Midbrain (tissue), 1 donor: ENCODE measurements around the gene BRCA2.

Experiments used
- DNase-seq: peaks from one replicate; lab custom pipeline; 2025; lab: John Stamatoyannopoulos, UW

BRCA2 gene, protein sequence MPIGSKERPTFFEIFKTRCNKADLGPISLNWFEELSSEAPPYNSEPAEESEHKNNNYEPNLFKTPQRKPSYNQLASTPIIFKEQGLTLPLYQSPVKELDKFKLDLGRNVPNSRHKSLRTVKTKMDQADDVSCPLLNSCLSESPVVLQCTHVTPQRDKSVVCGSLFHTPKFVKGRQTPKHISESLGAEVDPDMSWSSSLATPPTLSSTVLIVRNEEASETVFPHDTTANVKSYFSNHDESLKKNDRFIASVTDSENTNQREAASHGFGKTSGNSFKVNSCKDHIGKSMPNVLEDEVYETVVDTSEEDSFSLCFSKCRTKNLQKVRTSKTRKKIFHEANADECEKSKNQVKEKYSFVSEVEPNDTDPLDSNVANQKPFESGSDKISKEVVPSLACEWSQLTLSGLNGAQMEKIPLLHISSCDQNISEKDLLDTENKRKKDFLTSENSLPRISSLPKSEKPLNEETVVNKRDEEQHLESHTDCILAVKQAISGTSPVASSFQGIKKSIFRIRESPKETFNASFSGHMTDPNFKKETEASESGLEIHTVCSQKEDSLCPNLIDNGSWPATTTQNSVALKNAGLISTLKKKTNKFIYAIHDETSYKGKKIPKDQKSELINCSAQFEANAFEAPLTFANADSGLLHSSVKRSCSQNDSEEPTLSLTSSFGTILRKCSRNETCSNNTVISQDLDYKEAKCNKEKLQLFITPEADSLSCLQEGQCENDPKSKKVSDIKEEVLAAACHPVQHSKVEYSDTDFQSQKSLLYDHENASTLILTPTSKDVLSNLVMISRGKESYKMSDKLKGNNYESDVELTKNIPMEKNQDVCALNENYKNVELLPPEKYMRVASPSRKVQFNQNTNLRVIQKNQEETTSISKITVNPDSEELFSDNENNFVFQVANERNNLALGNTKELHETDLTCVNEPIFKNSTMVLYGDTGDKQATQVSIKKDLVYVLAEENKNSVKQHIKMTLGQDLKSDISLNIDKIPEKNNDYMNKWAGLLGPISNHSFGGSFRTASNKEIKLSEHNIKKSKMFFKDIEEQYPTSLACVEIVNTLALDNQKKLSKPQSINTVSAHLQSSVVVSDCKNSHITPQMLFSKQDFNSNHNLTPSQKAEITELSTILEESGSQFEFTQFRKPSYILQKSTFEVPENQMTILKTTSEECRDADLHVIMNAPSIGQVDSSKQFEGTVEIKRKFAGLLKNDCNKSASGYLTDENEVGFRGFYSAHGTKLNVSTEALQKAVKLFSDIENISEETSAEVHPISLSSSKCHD (N-terminal part only)

DNA sequence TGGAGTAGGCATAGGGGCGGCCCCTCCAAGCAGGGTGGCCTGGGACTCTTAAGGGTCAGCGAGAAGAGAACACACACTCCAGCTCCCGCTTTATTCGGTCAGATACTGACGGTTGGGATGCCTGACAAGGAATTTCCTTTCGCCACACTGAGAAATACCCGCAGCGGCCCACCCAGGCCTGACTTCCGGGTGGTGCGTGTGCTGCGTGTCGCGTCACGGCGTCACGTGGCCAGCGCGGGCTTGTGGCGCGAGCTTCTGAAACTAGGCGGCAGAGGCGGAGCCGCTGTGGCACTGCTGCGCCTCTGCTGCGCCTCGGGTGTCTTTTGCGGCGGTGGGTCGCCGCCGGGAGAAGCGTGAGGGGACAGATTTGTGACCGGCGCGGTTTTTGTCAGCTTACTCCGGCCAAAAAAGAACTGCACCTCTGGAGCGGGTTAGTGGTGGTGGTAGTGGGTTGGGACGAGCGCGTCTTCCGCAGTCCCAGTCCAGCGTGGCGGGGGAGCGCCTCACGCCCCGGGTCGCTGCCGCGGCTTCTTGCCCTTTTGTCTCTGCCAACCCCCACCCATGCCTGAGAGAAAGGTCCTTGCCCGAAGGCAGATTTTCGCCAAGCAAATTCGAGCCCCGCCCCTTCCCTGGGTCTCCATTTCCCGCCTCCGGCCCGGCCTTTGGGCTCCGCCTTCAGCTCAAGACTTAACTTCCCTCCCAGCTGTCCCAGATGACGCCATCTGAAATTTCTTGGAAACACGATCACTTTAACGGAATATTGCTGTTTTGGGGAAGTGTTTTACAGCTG lies at the start of gene BRCA2, which contains the start of gene ZAR1L:
BRCA2 (plus strand) TSS at position 271 of the 790 bp plus-strand sequence. CDS start 953 bp downstream, outside the sequence.
ZAR1L (minus strand) TSS at position 126 of the 790 bp plus-strand sequence. CDS start 3,438 bp downstream, outside the sequence.
- DNase-seq = peak; percentile 86

DNA sequence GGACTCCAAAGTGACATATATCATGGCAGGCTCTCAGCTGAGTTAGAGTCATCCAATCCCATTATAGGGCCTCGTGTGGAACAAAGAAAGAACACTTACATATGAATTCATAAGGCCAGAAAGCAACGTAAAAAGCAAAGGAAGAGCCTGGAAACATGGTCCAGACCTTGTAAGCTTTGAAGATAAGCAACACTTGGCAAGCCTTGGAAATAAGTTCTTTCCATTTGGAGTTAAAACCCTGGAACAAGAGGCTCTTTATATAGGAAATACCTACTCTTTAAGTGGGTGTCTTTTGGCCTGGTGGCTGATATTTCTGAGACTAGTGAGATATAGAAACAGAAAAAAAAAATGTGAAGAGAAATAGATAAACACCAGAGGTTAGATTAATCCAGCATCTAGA lies 49.6 kb upstream of the BRCA2 start:
- no peak for DNase-seq

DNA sequence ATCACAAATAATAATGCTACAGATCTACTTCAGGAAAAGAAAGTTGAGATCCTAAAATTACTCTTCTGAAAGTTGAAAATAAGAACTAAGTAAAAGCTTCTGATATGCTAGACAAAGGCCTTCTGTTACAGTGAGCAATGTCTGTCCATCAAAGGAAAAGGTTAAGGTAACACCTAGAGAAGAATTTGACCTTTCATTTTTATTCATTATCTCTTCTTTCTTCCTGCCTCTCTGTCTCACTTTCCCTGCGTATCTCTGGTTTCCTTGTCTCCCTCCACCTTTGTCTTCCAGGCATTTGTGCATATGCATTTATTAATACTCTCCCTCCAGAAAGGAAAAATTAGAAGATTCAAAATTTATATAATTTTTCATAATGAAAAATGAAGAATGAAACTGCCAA lies 49.2 kb upstream of the BRCA2 start:
- no peak for DNase-seq

DNA sequence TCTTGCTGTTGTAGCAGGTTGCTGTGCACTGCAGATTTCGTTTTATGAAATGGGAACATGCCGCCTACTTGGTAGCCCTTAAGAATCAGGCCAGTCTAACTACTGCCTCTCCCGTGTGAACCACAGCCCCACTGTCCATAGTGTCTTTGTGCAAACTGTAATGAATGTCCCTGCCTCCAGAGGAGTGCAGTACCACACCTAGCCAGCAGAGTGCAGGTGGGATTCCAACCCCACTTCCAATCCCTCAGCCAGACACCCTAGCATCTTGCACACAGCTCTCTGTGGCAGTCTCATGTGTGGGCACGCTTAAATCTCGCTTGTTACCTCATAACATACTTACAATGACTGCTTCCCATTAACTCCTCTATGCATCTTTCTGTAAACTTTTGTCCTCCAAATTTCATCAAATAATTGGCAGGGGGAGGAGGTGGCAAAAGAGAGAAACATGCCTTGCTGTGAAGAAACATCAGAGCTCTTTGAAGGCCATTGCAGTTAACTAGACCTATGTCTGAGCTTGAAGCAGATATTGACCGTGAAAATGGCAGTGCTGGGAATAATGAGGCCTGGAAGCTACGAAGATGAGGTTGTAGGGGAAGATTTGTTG lies 47.4 kb upstream of the BRCA2 start:
- DNase-seq = no peak

DNA sequence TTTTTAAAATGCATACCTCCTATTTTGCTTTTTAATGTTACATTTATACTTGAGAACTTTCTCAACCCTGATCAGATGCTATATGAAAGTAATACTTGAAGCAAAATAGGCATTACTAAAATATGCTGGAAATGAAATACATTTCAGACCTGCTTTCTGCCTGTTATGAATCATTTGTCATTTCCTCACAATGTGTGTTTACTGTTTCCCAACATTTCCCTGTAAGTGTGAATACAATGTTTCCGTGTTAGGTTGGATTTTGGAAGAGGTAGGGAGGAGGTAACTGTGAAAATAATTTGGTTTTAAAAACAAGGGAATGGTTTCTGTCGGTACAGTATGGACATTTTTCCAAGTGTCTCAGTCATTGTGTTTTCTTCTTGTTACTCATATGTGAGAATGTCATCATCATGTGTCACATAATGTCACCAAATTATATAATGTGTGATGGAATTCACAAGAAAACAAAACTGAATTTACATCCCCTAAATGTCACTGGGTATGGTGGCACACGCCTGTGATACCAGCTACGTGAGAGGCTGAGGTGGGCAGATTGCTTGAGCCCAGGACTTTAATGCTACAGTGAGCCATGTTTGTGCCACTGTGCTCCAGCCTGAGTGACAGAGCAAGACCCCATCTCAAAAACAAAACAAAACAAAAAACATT lies 43.2 kb upstream of the BRCA2 start:
- DNase-seq = no peak

DNA sequence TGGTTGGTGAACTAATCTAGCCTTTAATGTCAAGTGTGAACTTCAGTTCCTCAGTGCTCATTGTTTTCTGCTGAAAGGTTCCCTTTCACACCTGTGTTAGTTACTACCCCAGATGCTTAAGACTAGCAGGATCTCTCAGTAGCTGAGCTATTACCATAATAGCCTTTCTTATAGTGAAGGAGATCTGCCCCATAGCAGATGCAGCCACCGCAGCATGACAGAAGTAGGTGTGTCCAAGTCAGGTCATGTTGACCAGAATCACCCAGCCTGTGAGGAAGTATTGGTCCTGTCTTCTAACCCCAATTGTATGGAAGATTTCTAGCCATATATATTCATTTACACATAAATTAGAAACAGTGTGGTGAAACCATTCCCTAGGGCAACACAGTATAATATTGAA lies 37.5 kb upstream of the BRCA2 start:
- no peak for DNase-seq

DNA sequence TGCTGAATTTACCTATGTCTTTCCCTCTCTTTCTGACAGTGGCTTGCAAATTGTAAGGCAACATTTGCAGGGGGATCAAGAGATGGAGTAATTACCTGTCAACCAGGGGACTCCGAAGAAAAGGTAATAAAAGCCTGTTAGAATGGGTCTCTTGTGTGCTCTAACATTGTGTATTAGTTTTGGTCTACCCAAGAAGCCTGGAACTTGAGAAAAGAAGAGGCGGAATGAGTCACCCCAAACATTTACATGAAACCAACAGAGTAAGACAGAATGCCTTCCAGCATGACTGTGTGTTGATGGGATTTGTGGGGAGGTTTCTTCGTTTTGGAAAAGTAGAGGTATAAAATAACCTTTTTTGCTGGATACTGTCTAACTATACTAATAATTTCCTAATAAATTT lies 36.9 kb upstream of the BRCA2 start:
- DNase-seq = no peak

DNA sequence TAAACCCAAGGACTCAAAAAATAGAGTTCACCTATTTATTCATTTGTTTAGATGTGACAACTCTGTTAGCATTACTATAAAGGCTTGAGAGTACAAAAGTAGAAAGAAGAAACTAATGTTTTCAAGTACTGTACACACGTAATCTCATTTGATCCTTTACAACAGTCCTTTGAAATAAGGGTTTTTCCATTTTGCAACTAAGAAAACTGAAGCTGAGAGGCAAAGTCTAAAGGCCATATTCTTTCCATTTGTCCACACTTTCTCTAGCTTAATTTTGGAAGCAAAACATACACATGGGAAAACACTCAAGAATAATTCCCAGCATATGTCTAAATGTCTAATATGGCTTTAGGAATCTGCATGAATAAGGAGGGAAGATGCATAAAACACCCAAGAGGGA lies 34.2 kb upstream of the BRCA2 start:
- no peak for DNase-seq

DNA sequence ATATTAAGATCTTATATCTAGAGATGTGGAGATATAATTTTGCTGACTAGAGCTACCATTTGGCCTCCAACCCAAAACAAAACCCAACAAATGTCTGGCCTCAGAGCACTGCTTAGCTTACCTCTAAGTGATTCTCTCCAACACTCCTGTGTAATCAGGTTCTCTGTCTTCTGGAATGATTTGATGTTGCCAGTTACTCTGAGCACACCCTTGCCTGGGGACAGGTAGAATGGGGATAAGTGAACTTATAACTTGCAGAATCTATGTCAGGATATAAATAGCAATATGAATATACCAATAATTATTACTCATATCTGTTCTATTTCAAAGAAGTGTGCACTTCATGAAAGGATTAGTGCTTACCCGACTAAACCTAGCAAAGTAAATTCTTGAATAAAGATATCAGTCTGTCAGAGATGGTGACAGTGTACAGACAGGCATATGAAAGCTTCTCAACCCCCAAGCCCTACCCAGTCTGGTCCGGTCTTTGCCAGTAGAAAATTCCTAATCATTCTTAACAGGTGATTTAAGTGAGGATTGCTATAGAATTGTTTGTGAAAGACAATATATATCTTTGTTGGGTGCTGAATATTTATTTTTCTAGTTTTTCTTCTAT lies 33.1 kb upstream of the BRCA2 start:
- DNase-seq = no peak

DNA sequence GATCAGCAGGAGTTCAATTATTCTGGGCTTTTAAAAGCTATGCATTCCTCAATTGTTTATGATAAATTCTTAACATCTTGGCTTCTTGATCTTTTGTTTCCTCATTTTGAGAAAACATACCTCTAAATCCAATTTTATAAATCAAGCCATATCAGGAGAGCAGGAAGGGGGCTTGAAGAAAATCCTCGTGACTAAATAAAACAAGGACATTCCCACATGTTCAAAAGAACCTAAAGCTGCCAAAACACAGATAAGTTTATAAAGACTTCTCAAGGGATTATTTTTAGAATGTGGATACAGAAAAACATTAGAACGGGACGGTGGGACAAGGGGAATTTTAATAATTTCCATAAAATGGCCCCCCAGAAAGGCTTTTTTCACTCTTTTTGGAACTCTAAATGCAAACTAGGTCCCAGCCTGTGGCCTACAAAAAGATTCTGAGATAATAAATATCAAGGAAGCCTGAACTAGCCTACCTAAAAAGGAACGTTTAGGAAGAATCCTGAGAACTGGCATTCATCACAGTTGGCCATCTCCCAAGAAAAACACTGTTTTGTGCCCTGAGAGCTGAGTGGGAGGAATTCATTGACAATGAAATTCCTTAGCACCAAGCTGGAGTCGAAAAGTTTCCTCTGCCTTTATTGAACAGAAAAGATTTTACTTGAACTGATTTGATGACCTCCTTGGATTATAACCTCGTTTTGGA lies 30.2 kb upstream of the BRCA2 start:
- peak; percentile 1 for DNase-seq

DNA sequence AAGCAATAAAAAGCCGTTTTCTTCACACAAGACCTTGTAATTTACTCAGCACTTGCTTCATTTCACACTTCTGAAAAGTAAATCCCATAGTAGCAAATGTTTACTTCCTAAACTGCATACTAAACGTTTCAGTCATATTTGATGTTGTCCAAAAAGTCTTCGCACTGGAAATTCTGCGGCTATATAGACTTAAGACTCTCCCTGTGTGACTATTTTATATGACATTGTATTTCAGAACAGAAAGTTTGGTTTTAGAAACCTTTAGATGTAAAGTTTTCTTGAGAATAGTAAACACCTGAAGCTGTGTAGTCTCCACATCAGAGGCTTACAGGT lies 29.7 kb upstream of the BRCA2 start:
- no peak for DNase-seq

DNA sequence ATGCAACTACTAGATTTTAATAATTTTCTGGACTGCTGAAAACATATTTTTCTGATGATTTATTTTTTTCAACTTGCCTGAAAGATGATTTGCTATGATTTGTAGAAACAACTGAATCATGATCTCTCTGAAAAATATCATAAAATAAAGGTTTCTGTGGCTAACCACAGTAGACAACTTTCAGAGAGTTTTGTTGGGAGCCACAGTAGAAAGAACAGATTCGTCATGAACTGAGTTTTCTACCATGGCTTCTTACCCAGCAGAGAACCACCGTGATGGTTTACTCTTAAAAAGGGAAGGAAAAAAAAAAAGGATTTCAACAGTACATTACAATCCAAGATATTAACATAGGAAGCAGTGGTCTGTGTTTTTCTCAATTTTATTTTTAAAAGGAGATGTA lies 18.1 kb upstream of the BRCA2 start:
- no peak for DNase-seq

DNA sequence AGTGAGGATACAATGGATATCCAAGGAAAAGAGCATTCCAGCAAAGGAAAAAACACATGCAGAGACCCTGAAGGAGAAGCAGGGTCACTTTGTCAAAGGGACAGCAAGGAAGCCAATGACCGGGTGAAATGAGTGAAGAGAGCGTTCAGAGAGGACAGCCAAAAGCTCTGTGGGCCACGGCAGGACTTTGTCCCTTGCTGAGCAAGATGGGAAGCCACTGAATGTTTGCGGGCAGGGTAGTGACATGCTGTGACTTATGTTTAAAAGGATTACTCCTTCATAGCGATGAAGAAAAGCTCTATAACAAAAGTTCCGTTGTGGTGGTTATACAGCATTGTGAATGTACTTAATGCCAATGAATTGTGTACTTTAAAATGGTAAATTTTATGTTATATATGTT lies 16.6 kb upstream of the BRCA2 start:
- no peak for DNase-seq

DNA sequence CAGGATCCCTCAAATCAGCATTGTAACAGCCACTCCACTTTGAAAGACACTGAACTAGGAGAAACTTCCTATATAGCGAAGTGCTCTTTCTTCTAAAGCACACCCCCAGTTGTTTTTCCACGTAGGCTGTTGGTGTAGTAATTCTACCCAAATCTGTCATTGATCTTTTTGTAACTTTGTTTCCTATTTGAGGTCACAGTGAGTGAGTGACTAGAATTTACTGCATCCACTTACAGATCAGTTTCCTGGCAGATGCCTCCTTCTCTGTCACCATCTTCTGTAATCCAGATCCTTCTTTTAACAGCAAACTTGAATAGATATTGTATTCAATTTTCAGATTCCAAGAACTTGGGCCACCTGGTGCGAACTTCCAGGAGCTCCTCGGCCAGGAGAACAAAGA lies 15.4 kb upstream of the BRCA2 start:
- no peak for DNase-seq

DNA sequence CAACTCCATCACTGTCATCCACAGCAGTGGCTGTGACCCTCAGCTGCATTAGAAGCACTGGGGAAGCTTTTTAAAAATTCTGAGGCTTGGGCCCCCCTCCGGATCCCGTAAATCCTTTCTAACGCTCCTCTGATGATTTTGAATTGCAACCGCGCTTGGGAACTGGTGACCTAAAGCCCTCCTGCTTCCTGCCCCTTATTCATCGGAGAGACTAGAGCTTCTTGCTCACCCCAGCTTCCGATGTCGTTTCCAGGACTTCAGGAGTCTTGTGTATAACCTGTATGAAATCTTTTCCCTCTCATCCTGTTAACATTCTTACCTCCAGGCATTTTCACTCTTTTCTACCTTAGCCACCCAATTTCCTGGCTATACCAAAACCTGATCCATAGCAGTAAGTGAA lies 14.9 kb upstream of the BRCA2 start:
- no peak for DNase-seq

DNA sequence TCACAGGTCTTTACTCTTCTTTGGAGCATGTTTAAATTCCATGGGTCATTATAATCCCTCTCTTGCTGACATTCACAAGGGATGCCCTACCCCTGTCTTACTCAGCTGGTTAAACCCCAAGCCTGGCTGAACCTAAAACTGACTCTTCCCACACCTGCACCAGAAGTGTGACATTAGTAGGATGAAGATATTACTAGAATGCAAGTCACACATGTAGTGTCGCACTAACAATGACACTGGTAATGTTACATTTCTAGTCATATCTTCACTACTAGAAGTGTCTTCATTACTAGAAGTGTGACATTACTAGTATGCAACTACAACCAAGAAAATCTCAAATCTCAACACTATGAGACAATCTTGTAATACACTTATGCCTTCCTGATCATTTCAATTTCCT lies 14.4 kb upstream of the BRCA2 start:
- no peak for DNase-seq

DNA sequence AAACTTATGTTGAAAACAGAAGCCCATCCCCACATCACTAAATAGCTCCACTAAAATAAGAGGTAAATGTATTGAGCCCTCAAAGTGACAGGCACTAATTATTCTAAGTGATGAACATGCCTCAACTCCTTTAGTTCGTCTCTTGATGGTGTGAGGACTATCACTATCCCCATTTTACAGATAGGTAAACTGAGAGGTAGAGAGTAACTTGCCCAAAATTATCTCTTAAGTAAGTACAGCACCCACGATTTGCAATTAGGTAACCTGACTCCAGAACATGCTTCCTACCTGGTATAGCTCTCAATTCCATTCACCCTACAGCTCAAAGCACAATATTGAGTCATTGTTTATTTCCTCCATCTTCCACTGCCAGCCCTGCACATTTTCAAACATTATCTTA lies 12.8 kb upstream of the BRCA2 start:
- DNase-seq = no peak

DNA sequence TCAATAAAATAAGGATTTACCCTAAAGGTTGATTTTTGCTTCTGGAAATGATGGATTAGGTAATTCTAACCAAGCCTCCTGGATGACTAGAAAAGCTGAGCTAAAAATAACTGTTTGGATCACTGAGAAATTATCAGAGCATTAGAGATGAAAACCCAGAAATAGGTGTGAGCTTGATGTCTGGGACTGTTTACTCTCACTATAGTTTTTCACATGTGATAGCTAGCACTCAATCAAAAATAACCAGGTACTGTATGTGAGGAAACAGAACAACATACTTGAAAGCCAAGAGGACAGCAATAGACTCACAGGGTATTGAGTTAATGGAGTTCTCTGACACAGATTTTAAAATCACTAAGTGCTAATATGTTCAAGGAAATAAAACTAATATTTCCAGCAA lies 9.7 kb upstream of the BRCA2 start:
- DNase-seq = no peak

DNA sequence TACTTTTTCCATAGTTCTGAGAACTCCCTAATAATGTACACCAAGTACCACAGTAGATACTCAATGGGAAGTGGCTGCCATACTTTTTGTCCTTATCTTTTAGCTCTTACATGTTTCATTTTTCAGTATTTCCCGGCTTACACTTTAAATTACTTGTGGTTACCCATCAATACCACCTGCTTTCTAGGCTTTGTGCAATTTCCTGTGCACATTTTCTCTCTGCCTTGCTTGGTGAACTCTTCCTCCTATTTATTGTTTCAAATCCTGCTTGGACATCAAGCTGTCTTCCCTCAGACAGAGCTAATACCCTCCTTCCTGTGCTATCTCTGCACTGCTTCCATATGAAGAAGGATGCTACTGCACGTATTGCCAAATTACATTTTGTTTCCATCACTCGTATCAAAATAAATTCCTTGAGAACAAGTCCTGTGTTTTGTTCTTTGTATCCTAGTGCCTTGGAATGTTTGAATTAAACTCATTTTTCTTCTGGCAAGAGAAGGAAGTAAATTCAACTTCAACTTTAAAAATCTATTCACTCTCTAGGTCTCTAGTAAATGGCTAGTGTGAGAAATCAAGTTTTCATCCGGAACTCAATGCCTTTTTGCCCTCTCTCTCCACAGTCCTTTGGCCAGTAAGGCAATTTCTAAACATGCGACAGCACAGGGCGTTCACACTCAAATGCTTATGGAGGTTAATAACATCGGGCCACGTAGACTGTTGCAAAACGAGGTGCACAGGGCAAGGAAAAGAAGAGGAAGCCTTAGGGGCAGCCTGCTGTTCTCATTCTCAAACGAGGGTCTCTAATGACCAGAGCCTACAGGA lies 5.8 kb upstream of the BRCA2 start:
- DNase-seq = no peak
